ENCODE measurements around the gene OR14A2.

GRCh38 chr1:247701338-247701737, 46.6 kb downstream of the OR14A2 start:
- TF ChIP-seq CTCF (conservative IDR thresholded peaks at IDR 0.05; ENCODE audit: low read length) (no peak), EZH2phosphoT487 (IDR thresholded peaks at IDR 0.05; ENCODE audit: borderline replicate concordance, low read depth, low read length) (no peak)
